Adrenal gland (tissue), 5 donors: ENCODE data around the gene SLC9A6.

Source experiments
- POLR2A ChIP-seq, 2 donors: fragments of 450-650 bp; IDR thresholded peaks; one replicate each; pipeline ENCODE4 v1.6.1; 2017; ENCODE audit warnings: antibody characterized with exemption in 2 of 2, mild to moderate bottlenecking in 2 of 2, moderate library complexity in 1 of 2
- TF ChIP-seq, protein P1 (sequence below), 6 experiments: fragments of 450-650 bp in 4 of 6; fragments of 200-600 bp in 2 of 6; sonication (generic) in 1 of 6; IDR thresholded peaks; 1 replicate in 5 of 6; 2 replicates in 1 of 6; pipeline versions ENCODE4 v1.5.1 to v1.8.0; 2016 to 2021; ENCODE audit warnings: antibody characterized with exemption in 6 of 6, mild to moderate bottlenecking in 2 of 6, moderate library complexity in 1 of 6
- donor health status: DM: no; HTN: no; CAD: no.

DNA sequence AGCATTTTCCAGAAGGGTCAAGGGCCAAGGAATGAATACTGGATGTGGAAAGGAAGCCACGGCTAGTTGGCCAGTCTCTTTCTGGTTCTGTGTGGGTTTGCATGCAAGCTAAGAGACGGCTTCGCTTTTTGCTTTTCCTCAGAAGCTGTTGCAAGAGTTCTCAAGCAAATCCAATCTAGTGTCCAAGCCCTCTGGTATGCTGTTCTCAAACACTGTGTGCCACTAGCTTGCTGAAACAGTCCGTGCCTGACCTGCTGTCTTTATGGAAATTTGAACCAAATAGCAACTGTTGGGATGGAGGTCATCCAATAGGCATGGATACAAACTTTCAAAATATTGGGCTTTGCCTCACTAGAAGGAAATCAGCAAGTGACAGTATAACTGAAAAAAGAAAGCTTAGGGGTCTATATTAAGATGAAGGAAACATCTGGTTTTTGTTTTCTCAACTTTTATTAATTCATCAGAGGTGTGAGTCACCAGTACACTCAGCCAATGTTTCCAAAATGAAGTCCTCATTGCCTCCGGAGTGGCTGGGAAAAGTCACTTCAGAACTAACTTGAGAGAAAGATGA lies 70.5 kb downstream of the SLC9A6 start:
- TF ChIP-seq, protein P1, sequence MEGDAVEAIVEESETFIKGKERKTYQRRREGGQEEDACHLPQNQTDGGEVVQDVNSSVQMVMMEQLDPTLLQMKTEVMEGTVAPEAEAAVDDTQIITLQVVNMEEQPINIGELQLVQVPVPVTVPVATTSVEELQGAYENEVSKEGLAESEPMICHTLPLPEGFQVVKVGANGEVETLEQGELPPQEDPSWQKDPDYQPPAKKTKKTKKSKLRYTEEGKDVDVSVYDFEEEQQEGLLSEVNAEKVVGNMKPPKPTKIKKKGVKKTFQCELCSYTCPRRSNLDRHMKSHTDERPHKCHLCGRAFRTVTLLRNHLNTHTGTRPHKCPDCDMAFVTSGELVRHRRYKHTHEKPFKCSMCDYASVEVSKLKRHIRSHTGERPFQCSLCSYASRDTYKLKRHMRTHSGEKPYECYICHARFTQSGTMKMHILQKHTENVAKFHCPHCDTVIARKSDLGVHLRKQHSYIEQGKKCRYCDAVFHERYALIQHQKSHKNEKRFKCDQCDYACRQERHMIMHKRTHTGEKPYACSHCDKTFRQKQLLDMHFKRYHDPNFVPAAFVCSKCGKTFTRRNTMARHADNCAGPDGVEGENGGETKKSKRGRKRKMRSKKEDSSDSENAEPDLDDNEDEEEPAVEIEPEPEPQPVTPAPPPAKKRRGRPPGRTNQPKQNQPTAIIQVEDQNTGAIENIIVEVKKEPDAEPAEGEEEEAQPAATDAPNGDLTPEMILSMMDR (IDR thresholded peaks at IDR 0.05): no peak
- no peak for TF ChIP-seq POLR2A (IDR thresholded peaks at IDR 0.05)
